Measurements from ENCODE around the gene MAD2L1BP. TPM values are rescaled to one million over a fixed set of nuclear protein-coding genes. Genes with fewer than 3 reads are reported as not detected.
"Not testable (repeated sequence)": the region's sequence is repeated elsewhere in the genome, so short reads cannot be mapped to it uniquely, and the experiment has no call there.

The MAD2L1BP gene
- total RNA-seq, 2 donors from 2014 or later: 44.4 to 44.7 TPM

GRCh38 chr6:43634702-43635303 lies 837 bp upstream of the MAD2L1BP start:
- H3K27ac Mint-ChIP-seq: peak overlapping the region; percentile 99
- peaks cover 27% of the 10 kb centered on the region for H3K4me1 Mint-ChIP-seq
- H3K4me3 Mint-ChIP-seq: peak overlapping the region; percentile 98
- H3K9me3 Mint-ChIP-seq: no peaks in the 10 kb centered on the region
- H3K36me3 Mint-ChIP-seq (ENCODE audit: low read depth): peaks cover 45% of the 10 kb centered on the region
- no peaks in the 10 kb centered on the region for H3K27me3 Mint-ChIP-seq
- ATAC-seq (replicated peaks): no peak

- Mint-ChIP-seq H3K4me1 (peaks cover 32% of the 10 kb centered on the region), H3K4me3 (peak overlapping the region; percentile 98), H3K27ac (peak overlapping the region; percentile 99), H3K36me3 (ENCODE audit: low read depth) (peaks cover 60% of the 10 kb centered on the region), H3K9me3 (no peaks in the 10 kb centered on the region), H3K27me3 (no peaks in the 10 kb centered on the region)
- ATAC-seq (replicated peaks): peak; percentile 11
These were observed 644 bp downstream of the MAD2L1BP start for GRCh38 chr6:43636308-43636659.

- Mint-ChIP-seq H3K4me3 (peak overlapping the region; percentile 98), H3K9me3 (no peaks in the 10 kb centered on the region), H3K27ac (peak overlapping the region; percentile 15), H3K4me1 (peaks cover 28% of the 10 kb centered on the region), H3K27me3 (no peaks in the 10 kb centered on the region), H3K36me3 (ENCODE audit: low read depth) (peaks cover 76% of the 10 kb centered on the region)
- ATAC-seq (replicated peaks): no peak
These were observed 4.6 kb downstream of the MAD2L1BP start for GRCh38 chr6:43639984-43640800.

- no peaks in the 10 kb centered on the region for H3K27me3 Mint-ChIP-seq
- peaks cover 28% of the 10 kb centered on the region for H3K36me3 Mint-ChIP-seq (ENCODE audit: low read depth)
- H3K4me1 Mint-ChIP-seq: peaks cover 20% of the 10 kb centered on the region
- no peaks in the 10 kb centered on the region for H3K9me3 Mint-ChIP-seq
- H3K27ac Mint-ChIP-seq: peak within 1 kb of the TSS; percentile 81
- peak within 1 kb of the TSS; percentile 86 for H3K4me3 Mint-ChIP-seq
- peak; percentile 92 for ATAC-seq (replicated peaks)
These were observed 9.4 kb downstream of the MAD2L1BP start, which contains the start of gene RSPH9 for GRCh38 chr6:43644940-43645612. TSS of gene RSPH9 (plus strand) at chr6:43645036. CDS start at chr6:43645099, 63 bp downstream.

GRCh38 chr6:43645613-43645964 lies 9.9 kb downstream of the MAD2L1BP start:
- Mint-ChIP-seq H3K27ac (peak overlapping the region; percentile 81), H3K4me1 (peaks cover 15% of the 10 kb centered on the region), H3K9me3 (no peaks in the 10 kb centered on the region), H3K27me3 (no peaks in the 10 kb centered on the region), H3K36me3 (ENCODE audit: low read depth) (peaks cover 23% of the 10 kb centered on the region), H3K4me3 (peak overlapping the region; percentile 86)
- ATAC-seq (replicated peaks): peak; percentile 27

GRCh38 chr6:43647613-43648012 lies 12.0 kb downstream of the MAD2L1BP start:
- Mint-ChIP-seq H3K36me3 (ENCODE audit: low read depth) (peaks cover 6% of the 10 kb centered on the region), H3K27me3 (no peaks in the 10 kb centered on the region), H3K9me3 (no peaks in the 10 kb centered on the region), H3K4me1 (peaks cover 10% of the 10 kb centered on the region), H3K4me3 (no peak overlapping the region), H3K27ac (no peak overlapping the region)
- ATAC-seq (replicated peaks): no peak

- no peak for ATAC-seq (replicated peaks)
- Mint-ChIP-seq H3K9me3 (no peaks in the 10 kb centered on the region), H3K4me3 (no peak overlapping the region), H3K27me3 (no peaks in the 10 kb centered on the region), H3K4me1 (peaks cover 10% of the 10 kb centered on the region), H3K36me3 (ENCODE audit: low read depth) (peaks cover under 1% of the 10 kb centered on the region), H3K27ac (no peak overlapping the region)
These were observed 12.6 kb downstream of the MAD2L1BP start for GRCh38 chr6:43648248-43648647.

GRCh38 chr6:43652822-43653221 lies 17.2 kb downstream of the MAD2L1BP start:
- H3K36me3 Mint-ChIP-seq (ENCODE audit: low read depth): not testable (repeated sequence)

GRCh38 chr6:43657221-43657802 lies 21.7 kb downstream of the MAD2L1BP start:
- H3K9me3 Mint-ChIP-seq: no peaks in the 10 kb centered on the region
- no peaks in the 10 kb centered on the region for H3K27me3 Mint-ChIP-seq
- H3K4me1 Mint-ChIP-seq: no peaks in the 10 kb centered on the region
- H3K27ac Mint-ChIP-seq: no peak overlapping the region
- H3K4me3 Mint-ChIP-seq: no peak overlapping the region
- no peak for ATAC-seq (replicated peaks)
- no peaks in the 10 kb centered on the region for H3K36me3 Mint-ChIP-seq (ENCODE audit: low read depth)

More at GRCh38 chr6:43652822-43653221, 17.2 kb downstream of the MAD2L1BP start:
- not testable (repeated sequence) for H3K27me3 Mint-ChIP-seq; ATAC-seq (replicated peaks); H3K27ac Mint-ChIP-seq; H3K9me3 Mint-ChIP-seq; H3K4me3 Mint-ChIP-seq; H3K4me1 Mint-ChIP-seq

GRCh38 chr6:43658161-43658560 lies 22.5 kb downstream of the MAD2L1BP start:
- no peaks in the 10 kb centered on the region for H3K27me3 Mint-ChIP-seq
- no peaks in the 10 kb centered on the region for H3K36me3 Mint-ChIP-seq (ENCODE audit: low read depth)
- no peaks in the 10 kb centered on the region for H3K4me1 Mint-ChIP-seq
- H3K9me3 Mint-ChIP-seq: no peaks in the 10 kb centered on the region
- no peak overlapping the region for H3K4me3 Mint-ChIP-seq
- ATAC-seq (replicated peaks): no peak
- no peak overlapping the region for H3K27ac Mint-ChIP-seq

- H3K4me3 Mint-ChIP-seq; H3K27ac Mint-ChIP-seq; H3K36me3 Mint-ChIP-seq (ENCODE audit: low read depth); H3K27me3 Mint-ChIP-seq; H3K4me1 Mint-ChIP-seq; H3K9me3 Mint-ChIP-seq: not testable (repeated sequence)
- ATAC-seq (replicated peaks): peak; percentile 57
These were observed 27.3 kb downstream of the MAD2L1BP start for GRCh38 chr6:43662948-43663347.

- Mint-ChIP-seq H3K27me3 (no peaks in the 10 kb centered on the region), H3K9me3 (no peaks in the 10 kb centered on the region), H3K27ac (no peak overlapping the region), H3K36me3 (ENCODE audit: low read depth) (peaks cover 16% of the 10 kb centered on the region), H3K4me3 (no peak overlapping the region), H3K4me1 (peaks cover 20% of the 10 kb centered on the region)
- no peak for ATAC-seq (replicated peaks)
These were observed 29.7 kb downstream of the MAD2L1BP start for GRCh38 chr6:43665376-43665775.

- Mint-ChIP-seq H3K9me3 (no peaks in the 10 kb centered on the region), H3K36me3 (ENCODE audit: low read depth) (peaks cover 25% of the 10 kb centered on the region), H3K27me3 (no peaks in the 10 kb centered on the region), H3K4me1 (peaks cover 23% of the 10 kb centered on the region), H3K4me3 (peak overlapping the region; percentile 75), H3K27ac (peak overlapping the region; percentile 98)
- no peak for ATAC-seq (replicated peaks)
These were observed 30.7 kb downstream of the MAD2L1BP start for GRCh38 chr6:43666196-43666920.

Measured in activated T-helper 17 cell treated with anti-CD3 and anti-CD28 coated beads, Interleukin-2, amount 50 U/mL, for 72 hours (primary cell).